Stimulated activated CD4-positive, alpha-beta T cell treated with anti-CD3 and anti-CD28 coated beads, Interleukin-1b, Interleukin-23, amount 100 ng/mL, for 1 hour (primary cell): ENCODE measurements around the gene C1orf122.

Source experiments
- DNase-seq, 2 donors: peaks; one replicate each; pipeline ENCODE4 v3.0.0-alpha.2; 2020; ENCODE audit warnings: low read depth in 2 of 2

C1orf122 gene

DNA sequence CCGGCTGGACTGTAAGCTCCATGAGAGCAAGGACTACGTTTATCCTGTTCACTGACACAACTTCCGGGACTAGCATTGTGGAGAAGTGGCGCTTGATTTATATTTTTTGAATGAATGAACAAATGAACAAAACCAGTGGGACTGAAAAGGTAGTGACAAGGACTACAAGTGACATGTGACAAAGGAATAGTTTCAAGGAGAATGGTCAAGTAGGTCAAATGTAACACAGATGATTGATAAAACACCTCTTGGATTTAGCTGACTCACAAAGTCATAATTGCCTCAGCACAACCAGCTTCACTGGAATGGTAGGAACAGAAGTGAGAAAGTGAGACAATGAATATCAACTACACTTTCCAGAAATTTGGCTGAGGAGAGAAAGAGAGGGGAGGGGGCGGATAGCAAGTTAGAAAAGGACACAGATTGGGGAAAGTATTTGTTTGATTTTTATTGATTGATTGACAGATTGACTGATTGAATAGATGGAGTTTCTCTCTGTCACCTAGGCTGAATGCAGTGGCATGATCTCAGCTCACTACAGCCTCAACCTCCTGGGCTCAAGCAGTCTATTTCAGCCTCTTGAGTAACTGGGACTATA is 37.6 kb downstream of the C1orf122 start:
- no peak for DNase-seq

DNA sequence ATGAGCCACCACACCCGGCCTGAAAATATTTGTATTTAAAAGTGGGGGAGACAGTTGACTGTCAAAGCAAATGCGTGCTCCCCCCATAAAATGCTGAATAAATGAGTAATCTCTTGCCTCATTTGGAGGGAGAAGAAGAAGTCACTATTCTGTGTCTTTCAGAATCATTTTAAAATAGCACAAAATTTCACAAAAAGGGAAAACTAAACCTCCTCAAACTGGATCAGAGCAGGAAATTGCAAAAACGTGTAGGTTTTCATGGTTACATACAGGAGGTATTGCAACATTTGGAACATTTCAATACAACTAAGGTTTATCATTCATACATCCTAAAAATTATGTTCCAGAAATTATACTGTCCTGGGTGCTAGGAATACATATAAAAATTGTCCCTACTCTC is 38.2 kb downstream of the C1orf122 start:
- no peak for DNase-seq

DNA sequence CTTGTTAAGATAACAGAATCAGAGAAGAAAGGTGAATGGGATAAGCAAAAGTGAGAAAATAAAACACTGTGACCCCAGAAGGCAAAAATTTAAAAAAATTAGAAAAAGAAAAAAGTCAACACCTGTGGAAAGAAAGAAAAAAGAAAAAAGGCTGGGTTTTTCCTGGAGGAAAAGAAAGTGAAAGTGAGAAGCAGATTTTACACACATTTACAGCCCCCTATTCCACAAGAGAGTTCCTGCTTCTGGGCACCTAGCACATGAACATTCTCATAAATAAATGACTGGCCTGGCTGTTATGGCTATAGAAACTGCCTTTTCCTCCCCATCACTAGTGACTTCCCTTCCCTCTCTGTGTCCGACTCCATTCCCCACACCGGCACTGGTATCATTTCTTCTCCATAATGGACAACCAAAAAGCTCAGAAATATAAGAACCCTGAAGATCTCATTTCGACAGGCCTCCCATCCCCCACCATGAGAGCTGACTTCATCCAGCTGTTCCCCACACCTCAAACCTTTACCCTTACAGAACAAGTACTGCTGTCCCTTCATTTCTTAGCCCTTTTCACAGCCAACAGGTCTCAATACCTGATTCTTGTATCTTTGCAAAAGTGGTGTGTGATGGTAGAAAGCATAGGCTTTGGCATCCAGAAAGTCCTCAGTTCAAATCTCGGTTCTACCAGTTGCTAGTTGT is 39.2 kb downstream of the C1orf122 start:
- DNase-seq: no peak

DNA sequence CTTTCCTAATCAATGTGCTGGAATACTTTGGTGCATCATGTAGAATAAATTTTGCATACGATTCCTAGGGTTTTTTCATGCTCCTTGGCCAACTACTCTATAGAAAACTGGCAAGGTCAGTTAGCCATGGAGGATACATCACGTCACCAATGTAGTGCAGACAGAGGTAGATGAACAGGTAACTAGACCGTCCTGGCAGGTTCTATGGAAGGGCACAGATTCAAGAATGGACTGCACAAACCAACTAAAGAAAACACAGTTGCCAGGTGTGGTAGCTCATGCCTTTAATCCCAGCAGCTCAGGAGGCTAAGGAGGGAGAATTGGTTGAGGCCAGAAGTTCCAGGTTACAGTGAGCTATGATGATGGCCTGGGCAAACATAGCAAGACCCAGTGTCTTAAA is 41.9 kb downstream of the C1orf122 start:
- no peak for DNase-seq

DNA sequence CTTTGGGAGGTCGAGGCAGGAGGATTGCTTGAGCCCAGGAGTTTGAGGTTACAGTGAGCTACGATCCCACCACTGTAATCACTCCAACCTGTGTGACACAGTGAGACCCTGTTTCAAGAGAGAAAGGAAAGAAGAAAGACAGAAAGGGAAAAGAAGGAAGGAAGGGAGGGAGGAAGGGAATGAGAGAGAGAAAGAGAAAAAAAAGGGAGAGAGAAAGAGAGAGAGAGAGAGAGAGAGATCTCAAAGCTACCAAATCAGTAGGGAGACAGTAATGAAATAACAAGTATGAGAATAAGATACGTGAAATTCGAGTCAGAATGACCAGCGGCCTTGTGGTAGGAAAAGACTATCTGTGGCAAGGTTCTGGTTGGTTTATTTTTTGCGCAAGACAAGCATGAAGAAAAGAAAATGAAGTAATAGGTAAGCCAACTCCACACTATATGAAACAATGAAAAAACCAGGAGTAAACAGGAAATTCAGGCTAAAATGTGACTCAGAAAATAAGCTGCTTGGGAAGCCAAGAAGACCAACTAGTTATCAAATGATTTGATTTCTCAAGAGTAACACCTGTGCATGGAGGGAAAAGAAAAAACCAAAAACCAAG is 42.9 kb downstream of the C1orf122 start:
- DNase-seq: no peak

DNA sequence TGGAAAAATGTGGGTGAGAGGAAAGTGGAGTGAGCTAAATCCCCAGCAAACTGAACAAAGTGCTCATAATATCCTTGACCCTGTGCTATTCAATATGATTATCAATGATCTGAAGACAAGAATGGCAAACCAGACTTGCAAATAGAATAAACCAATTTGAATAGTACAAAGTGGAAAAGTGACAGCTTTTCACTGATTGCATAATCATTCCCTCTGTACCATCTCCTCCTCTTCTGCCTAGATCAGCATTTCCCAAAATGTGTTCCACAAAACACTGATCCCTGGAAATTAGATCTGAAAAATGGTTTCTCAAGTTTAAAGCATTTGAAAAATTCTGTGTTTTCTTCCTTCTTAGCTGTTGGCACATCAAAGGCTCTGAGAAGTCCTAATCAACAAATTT is 43.7 kb downstream of the C1orf122 start:
- DNase-seq: no peak

DNA sequence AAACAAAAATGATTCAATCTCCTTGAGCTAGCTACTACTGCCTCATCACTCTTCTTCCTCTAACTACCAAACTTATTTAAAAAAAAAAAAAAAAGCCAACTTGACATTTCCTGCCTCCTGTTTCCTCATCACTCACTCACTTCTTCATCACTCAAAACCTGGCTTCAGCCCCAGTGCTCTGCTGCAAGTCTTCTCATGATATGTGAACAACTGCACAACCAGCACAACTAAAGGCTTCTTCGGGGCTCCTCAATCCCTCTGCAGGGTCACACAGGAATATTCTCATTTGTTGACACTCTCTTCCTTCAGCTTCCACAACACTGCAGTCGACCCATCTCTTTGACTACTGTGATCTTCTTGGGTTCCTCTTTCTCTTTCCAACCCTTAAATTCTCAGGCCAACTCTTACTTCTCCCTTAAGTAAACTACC is 44.2 kb downstream of the C1orf122 start:
- DNase-seq: no peak

DNA sequence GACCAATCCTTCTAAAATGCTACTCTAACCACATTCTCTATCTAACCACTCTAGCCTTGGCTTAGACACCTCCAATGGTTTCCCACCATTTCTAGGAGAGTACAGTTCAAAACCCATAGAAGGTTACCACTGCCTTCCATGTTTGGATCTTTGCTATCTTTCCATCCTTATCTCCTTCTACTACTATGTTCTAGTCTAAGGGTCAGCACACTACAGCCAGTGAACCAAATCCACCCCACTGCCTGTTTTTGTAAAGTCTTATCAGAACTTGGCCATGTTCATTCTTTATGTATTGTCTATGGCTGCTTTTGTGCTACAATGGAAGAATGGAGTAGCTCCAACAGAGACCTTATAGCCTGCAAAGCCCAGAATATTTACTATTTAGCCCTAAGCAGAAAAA is 45.6 kb downstream of the C1orf122 start:
- no peak for DNase-seq

DNA sequence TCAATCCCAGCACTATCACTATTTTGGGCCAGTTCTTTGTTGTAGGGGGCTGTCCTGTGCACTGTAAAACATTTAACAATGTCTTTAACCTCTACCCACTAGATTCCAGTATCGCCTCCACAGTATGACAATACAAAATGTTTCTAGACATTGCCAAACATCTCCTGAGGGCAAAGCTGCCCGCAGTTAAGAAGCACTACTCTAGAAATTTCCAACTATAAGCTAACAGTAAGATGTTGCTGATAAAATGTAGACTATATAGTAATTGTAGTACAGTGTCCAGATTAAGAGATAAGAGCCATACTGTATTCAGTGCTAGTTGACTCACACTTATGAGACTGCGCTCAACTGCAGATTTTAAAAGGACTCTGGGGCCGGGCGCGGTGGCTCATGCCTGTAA is 46.8 kb downstream of the C1orf122 start:
- DNase-seq: no peak
